Measurements from ENCODE around the gene EEF1AKMT1.
"Not testable (repeated sequence)": the region's sequence is repeated elsewhere in the genome, so short reads cannot be mapped to it uniquely, and the experiment has no call there.

Gene EEF1AKMT1

GRCh38 chr13:20689291-20689690 is 84.5 kb downstream of the EEF1AKMT1 start:
- DNase-seq = no peak

- DNase-seq = no peak
Observed at GRCh38 chr13:20686863-20687579, 86.7 kb downstream of the EEF1AKMT1 start.

GRCh38 chr13:20686167-20686566 is 87.6 kb downstream of the EEF1AKMT1 start:
- DNase-seq = no peak

- no peak for DNase-seq
Observed at GRCh38 chr13:20685092-20685491, 88.7 kb downstream of the EEF1AKMT1 start.

- DNase-seq = no peak
Observed at GRCh38 chr13:20684546-20684945, 89.2 kb downstream of the EEF1AKMT1 start.

GRCh38 chr13:20684041-20684440 is 89.7 kb downstream of the EEF1AKMT1 start:
- no peak for DNase-seq

GRCh38 chr13:20682061-20682460 is 91.7 kb downstream of the EEF1AKMT1 start:
- no peak for DNase-seq

- not testable (repeated sequence) for DNase-seq
Observed at GRCh38 chr13:20681481-20681880, 92.3 kb downstream of the EEF1AKMT1 start.

- no peak for DNase-seq
Observed at GRCh38 chr13:20680416-20681080, 93.2 kb downstream of the EEF1AKMT1 start.

- no peak for DNase-seq
Observed at GRCh38 chr13:20679879-20680278, 93.9 kb downstream of the EEF1AKMT1 start.
